Stimulated activated CD8-positive, alpha-beta memory T cell treated with anti-CD3 and anti-CD28 coated beads, Interleukin-4, amount 100 ng/mL, for 1 hour (primary cell): ENCODE measurements around the gene NEO1.
"Not testable (repeated sequence)": the region's sequence is repeated elsewhere in the genome, so short reads cannot be mapped to it uniquely, and the experiment has no call there.

Source experiments
- DNase-seq, 2 donors: peaks; one replicate each; pipeline ENCODE4 v3.0.0-alpha.2; 2020; ENCODE audit warnings: low read depth in 2 of 2, low spot score in 1 of 2

The NEO1 gene

DNA sequence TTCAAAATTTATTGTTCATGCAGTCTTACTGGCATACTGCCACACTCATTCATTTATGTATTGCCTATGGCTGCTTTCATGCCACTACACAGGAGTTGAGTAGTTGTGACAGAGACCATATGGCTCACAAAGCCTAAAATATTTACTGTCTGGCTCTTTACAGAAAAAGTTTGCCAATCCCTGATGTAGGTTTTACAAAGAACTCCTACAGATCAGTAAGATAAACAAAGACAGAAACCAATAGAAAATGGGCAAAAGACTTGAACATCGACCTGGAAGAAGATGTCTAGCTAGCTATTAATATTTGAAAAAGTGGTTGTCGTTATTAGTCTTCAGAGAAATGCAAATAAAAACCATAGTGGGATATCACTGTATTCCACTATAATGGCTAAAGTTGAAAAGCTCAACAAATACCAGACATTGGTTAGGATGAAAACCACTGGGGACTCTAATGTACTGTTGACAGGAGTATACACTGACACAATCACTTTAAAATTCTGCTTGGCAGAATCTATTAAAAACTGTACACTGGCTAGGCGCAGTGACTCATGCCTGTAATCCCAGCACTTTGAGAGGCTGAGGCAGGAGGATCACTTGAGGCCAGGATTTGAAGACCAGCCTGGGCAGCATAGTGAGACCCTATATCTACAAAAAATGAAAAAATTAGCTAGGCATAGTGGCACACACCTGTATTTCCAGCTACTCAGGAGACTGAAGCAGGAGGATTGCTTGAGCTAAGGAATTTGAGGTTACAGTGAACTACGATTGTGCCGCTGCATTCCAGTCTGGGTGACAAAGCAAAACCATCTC lies 87.7 kb downstream of the NEO1 start:
- DNase-seq, result no peak

DNA sequence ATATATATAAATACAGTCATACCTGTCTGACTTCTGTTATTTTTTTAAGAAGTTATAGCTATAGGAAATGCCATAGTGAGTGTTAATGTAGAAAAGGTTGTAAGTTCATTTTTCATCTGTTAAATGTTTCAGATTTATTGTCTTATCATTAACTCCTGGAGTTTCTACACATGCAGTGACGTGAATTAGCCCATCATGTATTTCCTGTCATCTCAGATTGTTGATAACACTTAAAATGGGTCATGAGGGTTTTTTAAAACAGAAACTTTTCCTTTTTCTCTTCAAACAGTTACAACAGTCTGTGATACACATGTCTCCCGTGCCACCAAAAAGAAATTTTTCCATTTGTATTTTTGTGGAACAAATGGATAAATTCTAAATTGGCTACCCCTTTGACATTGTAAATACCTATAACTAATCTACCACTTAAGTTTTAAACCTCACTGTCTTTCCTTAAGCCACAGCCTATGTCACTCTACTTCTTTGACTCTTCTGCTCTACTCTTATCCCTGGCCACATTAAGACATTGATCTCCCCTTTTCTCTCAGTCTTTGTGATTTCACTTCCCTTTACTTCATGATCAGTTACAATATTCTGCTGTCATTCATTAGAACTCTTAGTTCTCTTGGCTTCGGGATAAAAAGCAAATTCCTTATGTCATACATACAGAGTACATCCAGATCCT lies 89.1 kb downstream of the NEO1 start:
- DNase-seq, result no peak

DNA sequence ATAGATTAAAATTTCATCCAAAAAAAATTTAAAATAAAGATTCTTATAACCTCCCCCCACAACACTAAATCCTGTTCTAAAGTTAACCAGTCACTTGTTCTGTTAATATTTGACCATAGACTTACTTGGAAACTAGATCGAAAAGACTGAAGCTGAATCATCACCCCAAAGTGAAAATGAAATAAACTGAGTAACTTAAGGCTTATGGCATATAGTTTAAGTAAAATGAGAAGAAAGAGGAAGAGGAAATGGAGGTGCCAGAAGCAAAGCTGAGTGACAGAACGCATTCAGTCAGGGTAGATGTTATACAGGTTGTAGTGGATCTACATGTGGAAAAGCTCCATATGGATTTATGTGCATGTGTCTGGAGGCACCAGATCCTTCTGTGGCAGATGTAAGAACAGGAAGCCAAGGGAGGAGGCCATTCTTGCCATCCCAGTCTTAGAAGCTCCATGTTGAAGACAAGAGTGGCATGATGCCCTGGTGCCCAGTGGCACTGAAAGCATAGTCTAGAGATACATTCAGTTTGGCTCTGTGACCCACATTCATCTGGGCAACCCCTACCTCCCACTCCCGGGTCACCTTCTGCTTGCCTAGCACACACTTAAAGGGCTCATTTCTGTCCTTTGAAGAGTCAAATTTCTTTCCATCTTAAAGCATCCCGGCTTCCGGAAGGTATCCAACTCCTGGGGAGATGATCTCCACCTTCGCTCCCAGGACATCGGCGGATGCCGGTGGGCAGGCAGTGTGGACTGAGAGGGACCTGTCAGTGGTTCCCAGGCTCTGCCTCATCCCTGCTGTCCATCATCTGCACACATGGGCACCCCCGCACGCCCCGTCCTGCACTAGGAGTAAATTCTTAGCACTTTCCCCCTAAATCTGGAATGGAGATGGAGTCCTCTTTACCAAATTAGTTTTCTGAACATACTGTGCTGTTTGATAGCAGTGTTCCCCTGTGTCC lies 90.8 kb downstream of the NEO1 start:
- no peak for DNase-seq

DNA sequence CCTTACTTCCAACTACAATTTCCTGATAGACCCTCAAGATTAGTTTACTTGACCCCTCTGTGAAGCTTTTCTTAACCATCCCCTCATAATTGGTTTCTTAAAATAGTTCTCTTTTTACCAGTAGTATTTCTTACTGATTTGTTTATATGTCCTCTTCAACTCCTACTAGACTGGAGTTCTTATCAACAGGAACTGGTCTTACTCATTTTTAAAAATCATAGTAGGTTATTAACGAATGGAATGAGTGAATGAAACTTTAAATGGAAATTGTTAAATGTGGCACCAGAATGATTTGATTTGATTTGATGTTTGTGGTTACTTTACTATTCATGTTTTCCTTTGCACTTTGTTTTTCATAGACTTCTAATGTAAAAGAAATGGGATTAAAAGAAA lies 91.5 kb downstream of the NEO1 start:
- no peak for DNase-seq

DNA sequence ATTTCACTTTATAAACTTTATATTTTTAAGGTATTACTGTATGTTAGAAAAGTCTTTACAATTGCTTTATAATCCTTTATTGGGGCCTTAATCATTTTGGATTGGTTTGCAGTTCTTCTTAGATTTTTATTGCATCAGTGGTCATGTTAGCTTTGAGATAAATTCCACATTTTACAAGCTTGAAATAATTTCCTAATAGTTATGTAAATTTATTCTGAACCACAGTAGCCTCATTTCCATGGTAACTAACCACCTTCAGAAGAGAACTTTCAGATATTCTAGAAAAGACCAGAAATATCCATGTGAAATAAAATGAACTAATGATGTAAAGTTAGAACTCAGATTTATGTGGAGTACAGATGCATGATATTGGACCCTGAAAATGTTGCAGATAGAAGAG lies 94.2 kb downstream of the NEO1 start:
- DNase-seq, result no peak

DNA sequence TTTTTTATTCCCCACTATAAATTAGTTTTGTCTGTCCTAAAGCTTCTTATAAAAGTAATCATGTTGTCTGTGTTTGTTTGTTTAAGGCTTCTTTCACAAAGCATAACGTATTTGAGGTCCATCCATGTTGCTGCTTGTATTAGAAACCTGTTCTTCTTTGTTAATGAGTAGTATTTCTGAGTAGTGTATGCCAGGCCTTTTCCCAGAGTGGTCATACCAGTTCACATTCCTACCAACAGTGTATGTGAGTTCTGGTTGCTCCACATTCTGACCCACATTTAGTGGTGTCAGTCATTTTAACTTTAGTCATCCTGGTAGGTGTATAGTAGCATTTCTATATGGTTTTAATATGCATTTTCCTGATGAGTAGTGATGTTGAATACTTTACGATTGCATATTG lies 98.6 kb downstream of the NEO1 start:
- no peak for DNase-seq

DNA sequence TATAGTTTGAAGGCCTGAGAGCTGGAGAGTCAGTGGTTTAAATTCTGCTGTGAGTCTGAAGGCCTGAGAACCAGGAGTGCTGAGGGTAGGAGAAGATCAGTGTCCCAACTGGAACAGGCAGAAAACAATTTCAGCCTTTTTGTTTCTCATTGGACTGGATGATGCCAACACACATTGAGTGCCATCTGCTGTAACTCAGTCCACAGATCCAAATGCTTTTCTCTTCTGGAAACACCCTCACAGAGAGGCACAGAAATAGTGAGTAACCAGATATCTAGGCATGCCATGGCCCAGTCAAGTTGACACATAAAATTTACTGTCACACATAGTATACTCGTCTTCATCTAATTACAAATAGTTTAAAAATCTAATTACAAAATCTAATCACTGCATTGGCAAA lies 100.8 kb downstream of the NEO1 start:
- no peak for DNase-seq

DNA sequence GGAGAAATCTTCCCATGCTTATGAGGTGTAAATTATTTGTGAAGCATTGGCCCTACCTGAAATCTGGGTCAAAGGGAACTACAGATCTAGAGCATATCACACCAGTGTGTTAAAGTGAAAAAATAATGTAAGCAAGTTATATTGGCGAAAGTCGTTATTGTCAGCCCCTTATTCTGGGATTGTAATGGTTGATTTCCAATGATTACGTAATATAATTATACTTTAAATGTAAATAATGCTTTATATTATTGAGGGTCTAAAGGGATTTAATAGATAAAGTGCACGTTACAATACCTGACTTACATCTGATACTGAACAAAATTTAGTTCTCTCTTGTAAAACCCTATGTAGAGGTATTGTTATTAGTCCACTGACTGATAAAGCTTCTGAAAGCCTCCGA lies 101.2 kb downstream of the NEO1 start:
- no peak for DNase-seq

DNA sequence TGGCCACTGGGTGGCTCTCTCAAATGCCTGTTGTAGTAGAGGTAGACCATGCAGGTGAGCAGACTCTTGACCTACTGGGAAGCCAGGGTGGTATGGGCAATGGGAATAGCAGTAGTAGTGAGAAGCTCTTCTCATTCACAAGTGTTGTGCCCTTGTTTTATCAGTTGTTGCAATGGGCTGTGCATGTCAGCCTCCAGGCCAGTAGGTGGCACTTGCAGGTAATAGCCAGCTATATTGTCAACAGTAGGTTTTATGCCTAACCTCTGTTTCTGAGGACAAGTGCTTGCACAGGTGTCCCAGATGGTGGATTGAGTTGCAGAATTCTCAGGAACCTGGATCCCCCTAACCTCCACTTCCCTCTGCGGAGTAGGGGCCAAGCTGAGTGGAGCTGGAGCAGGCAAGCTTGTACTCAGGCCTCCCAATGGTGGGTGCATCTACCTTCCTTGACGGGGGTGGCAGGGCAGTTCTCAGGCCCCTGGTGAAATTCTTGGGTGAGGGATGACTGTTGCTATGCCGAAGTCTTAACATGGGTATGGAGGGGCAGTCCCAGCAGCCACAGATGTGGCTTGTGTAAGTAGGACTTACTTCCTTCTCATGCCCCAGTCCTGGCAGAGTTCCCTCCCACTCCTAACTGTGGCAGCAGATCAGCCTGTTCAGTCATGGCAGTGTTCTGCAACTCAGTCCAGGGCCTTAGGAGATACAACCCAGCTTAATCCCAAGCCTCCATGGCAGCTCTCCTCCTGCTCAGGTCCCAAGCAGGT lies 104.3 kb downstream of the NEO1 start:
- DNase-seq, result no peak

DNA sequence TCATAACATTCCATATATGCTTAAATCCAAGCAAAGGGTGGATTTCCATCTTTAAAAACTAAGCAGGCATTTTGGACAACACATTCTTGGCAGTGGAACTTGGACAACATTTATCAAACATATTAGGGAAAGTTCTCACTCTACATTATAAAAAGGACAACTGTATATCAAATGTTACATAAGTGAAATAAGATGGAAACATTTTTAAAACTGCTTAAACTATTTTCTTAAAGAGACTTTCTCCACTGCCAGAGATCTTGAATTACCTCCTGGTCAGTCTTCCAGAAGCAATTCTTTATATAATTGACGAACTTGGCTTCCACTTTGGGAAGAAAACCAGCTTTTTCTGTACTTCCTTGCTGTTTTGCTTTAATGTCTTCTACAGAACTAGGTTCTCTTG lies 109.3 kb downstream of the NEO1 start:
- DNase-seq, result no peak

DNA sequence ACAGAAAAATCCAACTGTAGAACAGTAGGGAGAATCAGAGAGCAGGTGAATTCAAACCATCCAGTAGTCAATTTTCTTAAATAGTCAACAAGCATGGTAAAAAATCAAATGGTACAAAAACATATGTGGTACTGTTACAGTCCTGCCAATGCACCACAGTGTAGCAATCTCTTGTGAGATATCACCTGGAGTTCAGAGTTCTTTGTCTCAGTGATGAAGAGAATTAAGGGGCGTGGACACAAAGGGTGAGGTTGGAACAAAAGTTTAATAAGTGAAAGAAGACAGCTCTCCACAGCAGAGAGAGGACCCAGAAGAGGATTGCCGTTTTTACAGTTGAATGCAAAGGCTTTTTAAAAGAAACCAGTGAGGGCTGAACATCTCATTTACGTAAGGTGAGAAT lies 113.2 kb downstream of the NEO1 start:
- DNase-seq, result no peak

DNA sequence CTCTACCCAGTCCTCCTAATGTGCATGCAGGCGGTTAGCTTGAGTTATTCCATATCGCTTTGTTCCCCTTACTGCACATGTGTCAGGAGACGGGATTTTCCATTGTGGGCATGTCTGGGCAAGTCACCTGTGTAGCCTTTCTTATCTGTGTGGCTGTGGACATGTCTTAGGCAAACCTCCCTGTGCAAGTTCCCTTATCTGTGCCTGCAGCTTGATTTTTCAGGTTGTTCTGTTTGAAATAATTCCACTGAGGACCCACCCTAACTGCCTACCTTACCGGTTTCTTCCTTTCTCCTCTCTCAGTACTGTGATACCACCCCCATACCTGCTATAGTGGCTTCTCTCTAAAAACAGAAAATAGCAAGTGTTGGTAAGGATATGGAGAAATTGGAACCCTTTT lies 113.6 kb downstream of the NEO1 start:
- no peak for DNase-seq

DNA sequence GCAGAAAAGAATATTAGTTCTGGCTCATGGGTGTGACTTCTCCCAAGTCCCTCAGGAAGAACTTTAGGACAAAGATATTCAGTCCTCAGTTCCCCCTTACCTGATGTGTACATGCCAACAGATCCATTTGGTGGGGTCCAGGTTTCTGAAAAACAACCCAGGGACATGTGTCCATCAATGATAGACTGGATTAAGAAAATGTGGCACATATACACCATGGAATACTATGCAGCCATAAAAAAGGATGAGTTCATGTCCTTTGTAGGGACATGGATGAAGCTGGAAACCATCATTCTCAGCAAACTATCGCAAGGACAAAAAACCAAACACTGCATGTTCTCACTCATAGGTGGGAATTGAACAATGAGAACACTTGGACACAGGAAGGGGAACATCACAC lies 114.4 kb downstream of the NEO1 start:
- not testable (repeated sequence) for DNase-seq

DNA sequence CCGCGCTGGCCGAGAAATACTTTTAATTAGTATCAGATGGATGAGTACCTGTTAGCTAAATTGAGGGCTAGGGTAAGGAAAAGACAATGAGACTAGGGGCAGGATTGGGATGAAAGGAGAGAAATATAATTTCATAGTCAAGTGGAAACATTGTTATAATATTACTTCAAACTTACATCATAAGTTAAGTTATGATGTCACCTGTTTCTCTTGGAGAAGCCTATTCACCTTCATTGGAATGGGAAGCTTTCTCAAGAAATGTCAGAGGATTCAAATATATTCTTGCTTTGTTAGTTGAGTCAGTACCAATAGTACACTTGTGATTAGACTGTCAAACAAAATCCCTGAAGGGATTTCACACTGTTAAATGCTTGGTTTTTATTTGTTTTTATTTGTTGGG lies 116.2 kb downstream of the NEO1 start:
- DNase-seq, result no peak

DNA sequence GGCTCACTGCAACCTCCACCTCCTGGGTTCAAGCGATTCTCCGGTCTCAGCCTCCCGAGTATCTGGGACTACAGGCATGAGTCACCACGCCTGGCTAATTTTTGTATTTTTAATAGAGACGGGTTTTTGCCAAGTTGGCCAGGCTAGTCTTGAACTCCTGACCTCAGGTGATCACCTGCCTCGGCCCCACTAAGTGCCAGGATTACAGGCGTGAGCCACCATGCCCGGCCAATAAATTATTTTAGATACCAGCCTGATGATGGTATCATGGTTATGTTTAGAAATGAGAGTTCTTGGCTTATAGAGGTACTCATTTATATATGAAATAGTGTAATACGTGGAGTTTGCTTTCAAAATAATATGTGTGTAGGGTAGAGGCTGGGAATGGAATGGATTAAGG lies 119.4 kb downstream of the NEO1 start:
- DNase-seq, result no peak

DNA sequence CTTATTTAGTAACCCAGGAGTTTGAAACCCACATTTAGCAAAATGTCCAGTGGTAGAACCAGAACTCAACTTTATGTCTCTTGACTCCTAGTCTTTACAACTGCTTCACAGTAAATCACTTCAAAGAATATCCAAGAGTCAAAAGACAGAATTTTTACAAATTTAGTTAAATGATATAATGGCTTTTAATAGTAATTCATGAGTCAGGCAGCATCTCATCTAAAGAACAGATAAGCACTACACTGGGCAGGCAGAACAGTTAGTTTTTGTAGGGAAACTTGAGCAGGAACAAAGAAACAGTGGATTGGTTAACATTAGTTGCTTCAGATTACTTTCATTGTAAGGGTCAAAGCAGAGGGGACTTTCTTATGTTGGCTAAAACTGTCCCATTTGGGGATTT lies 120.2 kb downstream of the NEO1 start:
- DNase-seq, result no peak

DNA sequence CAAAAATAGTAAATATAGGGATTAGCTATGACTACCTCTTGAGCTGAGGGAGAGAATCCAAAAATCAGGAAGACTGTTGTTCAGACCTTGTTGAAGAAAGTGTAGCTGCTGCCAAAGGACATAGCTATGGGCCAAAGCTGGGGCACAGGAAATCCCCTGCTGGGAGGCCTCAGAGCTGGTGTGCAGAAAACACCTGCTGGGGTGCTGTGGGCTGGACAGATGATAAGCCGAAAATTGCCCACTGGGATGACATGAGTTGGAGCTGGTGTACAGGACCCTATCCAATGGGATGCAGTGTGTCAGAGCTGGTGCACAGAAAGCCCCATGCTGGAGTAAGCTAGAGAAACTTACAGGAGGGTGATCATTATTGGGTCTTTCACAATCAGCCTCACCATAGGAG lies 121.9 kb downstream of the NEO1 start:
- no peak for DNase-seq

DNA sequence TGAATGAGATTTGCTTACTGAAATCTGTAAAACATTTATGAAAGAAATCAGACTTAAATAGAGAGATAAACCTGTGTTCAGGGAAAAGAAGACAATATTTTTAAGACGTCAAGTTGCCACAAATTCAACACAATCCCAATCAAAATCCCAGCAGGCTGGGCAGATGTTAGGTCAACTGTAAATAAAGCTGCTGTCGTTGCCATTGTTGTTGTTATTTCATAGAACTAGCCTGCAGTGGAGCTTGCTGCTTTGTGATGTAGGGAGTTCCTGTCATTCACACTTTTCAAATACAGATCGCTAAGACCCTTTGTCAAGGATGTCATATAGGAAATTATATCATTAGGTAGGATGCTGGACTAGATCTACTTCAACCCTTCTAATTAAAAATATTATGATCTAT lies 123.1 kb downstream of the NEO1 start:
- DNase-seq, result no peak

DNA sequence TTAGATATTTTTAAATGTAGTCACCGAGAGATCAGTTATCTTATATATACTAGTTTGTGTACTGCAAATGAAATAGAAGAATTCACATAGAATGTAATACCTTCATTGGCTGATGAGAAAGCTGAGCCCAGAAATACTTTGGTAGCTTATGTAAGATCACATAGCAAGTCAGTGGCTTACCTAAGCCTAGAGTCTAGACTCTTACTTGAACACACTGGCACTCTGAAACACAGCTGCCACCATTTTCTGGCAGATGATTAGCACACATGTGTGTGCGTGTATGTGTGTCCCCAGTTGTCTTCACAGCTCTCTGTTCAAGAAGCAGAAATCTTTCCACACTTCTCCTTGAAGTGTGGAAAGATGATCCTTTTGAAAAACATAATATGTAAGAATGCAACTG lies 124.3 kb downstream of the NEO1 start:
- DNase-seq, result no peak

DNA sequence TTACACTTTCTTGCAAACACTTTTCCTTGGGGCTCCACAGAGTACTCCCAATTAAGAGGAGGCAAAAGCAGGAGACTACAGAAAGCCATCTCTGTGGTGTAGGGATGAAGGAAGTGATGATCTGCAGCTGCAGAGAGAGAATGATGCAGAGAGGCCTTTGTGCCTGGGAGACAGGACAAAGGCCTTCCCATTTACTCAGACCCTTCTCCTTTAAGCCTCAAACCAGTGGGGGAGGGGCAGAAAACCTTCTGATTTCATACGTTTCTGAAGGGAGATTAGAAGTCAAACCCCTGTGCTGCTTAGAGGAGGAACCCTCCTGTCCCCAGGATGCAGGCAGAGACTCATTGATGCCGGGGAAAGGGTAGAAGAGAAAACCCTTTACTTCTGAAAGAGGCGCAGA lies 130.8 kb downstream of the NEO1 start:
- DNase-seq, result no peak

DNA sequence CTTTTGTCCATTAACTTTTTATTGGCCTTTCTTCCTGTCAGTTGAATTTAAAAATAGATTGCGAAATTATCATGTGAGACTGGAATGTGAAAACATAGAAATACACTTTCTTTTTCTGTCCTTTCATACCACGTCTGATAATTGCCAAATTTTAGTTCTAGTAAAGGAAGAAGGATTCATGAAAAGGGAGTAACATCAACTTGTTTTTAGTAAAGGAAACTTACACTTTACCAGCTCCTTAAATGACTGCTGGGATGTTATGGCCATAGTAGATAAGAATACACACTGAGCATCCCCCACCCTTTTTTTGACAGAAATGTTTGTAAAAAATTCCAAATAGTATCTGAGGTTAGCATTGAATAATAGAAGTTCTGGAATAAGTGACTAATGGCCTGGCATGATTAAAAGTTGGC lies 137.9 kb downstream of the NEO1 start:
- DNase-seq, result no peak
